Activated T-cell treated with anti-CD3 and anti-CD28 coated beads, Interleukin-2, amount 50 U/mL, for 24 hours (primary cell): ENCODE results near the gene ASCC2.
"Not testable (repeated sequence)": the region's sequence is repeated elsewhere in the genome, so short reads cannot be mapped to it uniquely, and the experiment has no call there.

Experiments
- DNase-seq: peaks from one replicate; pipeline ENCODE4 v3.0.0-alpha.2; 2020
- H3K27ac Mint-ChIP-seq: 2 replicates; pipeline ENCODE4 v1.8.0; 2020; ENCODE audit warnings: mild to moderate bottlenecking, mixed read lengths
- H3K27me3 Mint-ChIP-seq: 2 replicates; pipeline ENCODE4 v1.8.0; 2020; ENCODE audit warnings: mixed read lengths
- H3K36me3 Mint-ChIP-seq: 2 replicates; pipeline ENCODE4 v1.8.0; 2020; ENCODE audit warnings: low read depth, mixed read lengths
- H3K4me1 Mint-ChIP-seq: 2 replicates; pipeline ENCODE4 v1.8.0; 2020; ENCODE audit warnings: low read depth, mixed read lengths
- H3K4me3 Mint-ChIP-seq: 2 replicates; pipeline ENCODE4 v1.8.0; 2020; ENCODE audit warnings: mild to moderate bottlenecking, moderate library complexity, mixed read lengths
- H3K9me3 Mint-ChIP-seq: 2 replicates; pipeline ENCODE4 v1.8.0; 2020; ENCODE audit warnings: mixed read lengths

ASCC2 gene

GRCh38 chr22:29838599-29838956 is 504 bp upstream of the ASCC2 start:
- DNase-seq, result no peak
- Mint-ChIP-seq H3K9me3 (no peaks in the 10 kb centered on the region), H3K4me1 (peaks cover 37% of the 10 kb centered on the region), H3K36me3 (peaks cover 26% of the 10 kb centered on the region), H3K4me3 (peak overlapping the region; percentile 87), H3K27me3 (no peaks in the 10 kb centered on the region), H3K27ac (peak overlapping the region; percentile 95)

GRCh38 chr22:29836791-29837370 is 1.2 kb downstream of the ASCC2 start:
- Mint-ChIP-seq H3K27ac (peak overlapping the region; percentile 77), H3K4me3 (peak overlapping the region; percentile 87), H3K4me1 (peaks cover 39% of the 10 kb centered on the region), H3K36me3 (peaks cover 43% of the 10 kb centered on the region)
- H3K27me3 Mint-ChIP-seq, H3K9me3 Mint-ChIP-seq, DNase-seq: not testable (repeated sequence)

- no peak overlapping the region for H3K4me3 Mint-ChIP-seq
- H3K36me3 Mint-ChIP-seq, result peaks cover 71% of the 10 kb centered on the region
- H3K27me3 Mint-ChIP-seq, result no peaks in the 10 kb centered on the region
- peaks cover 45% of the 10 kb centered on the region for H3K4me1 Mint-ChIP-seq
- no peak for DNase-seq
- no peak overlapping the region for H3K27ac Mint-ChIP-seq
- no peaks in the 10 kb centered on the region for H3K9me3 Mint-ChIP-seq
Observed at GRCh38 chr22:29834046-29834445, 4.0 kb downstream of the ASCC2 start.

GRCh38 chr22:29833392-29833965 is 4.6 kb downstream of the ASCC2 start:
- DNase-seq, result no peak
- Mint-ChIP-seq H3K27ac (no peak overlapping the region), H3K4me3 (no peak overlapping the region), H3K27me3 (no peaks in the 10 kb centered on the region), H3K9me3 (no peaks in the 10 kb centered on the region), H3K4me1 (peaks cover 39% of the 10 kb centered on the region), H3K36me3 (peaks cover 75% of the 10 kb centered on the region)

- H3K27me3 Mint-ChIP-seq, result no peaks in the 10 kb centered on the region
- DNase-seq, result no peak
- H3K36me3 Mint-ChIP-seq, result peaks cover 83% of the 10 kb centered on the region
- no peak overlapping the region for H3K4me3 Mint-ChIP-seq
- H3K4me1 Mint-ChIP-seq, result peaks cover 28% of the 10 kb centered on the region
- H3K9me3 Mint-ChIP-seq, result no peaks in the 10 kb centered on the region
- H3K27ac Mint-ChIP-seq, result no peak overlapping the region
Observed at GRCh38 chr22:29831958-29832357, 6.1 kb downstream of the ASCC2 start.

- Mint-ChIP-seq H3K4me1 (peaks cover 22% of the 10 kb centered on the region), H3K27me3 (no peaks in the 10 kb centered on the region), H3K27ac (no peak overlapping the region), H3K36me3 (peaks cover 86% of the 10 kb centered on the region), H3K9me3 (no peaks in the 10 kb centered on the region), H3K4me3 (no peak overlapping the region)
- no peak for DNase-seq
Observed at GRCh38 chr22:29831186-29831921, 6.7 kb downstream of the ASCC2 start.

- H3K36me3 Mint-ChIP-seq, result peaks cover 85% of the 10 kb centered on the region
- peak overlapping the region; percentile 11 for H3K27ac Mint-ChIP-seq
- H3K4me3 Mint-ChIP-seq, result no peak overlapping the region
- no peaks in the 10 kb centered on the region for H3K9me3 Mint-ChIP-seq
- DNase-seq, result no peak
- peaks cover 16% of the 10 kb centered on the region for H3K4me1 Mint-ChIP-seq
- no peaks in the 10 kb centered on the region for H3K27me3 Mint-ChIP-seq
Observed at GRCh38 chr22:29830585-29830984, 7.5 kb downstream of the ASCC2 start.

- H3K9me3 Mint-ChIP-seq, H3K4me3 Mint-ChIP-seq, H3K27me3 Mint-ChIP-seq, DNase-seq: not testable (repeated sequence)
- Mint-ChIP-seq H3K36me3 (peaks cover 88% of the 10 kb centered on the region), H3K27ac (peak overlapping the region; percentile 27), H3K4me1 (peaks cover 12% of the 10 kb centered on the region)
Observed at GRCh38 chr22:29827726-29828125, 10.3 kb downstream of the ASCC2 start.

- H3K36me3 Mint-ChIP-seq, result peaks cover 88% of the 10 kb centered on the region
- no peak for DNase-seq
- no peak overlapping the region for H3K27ac Mint-ChIP-seq
Observed at GRCh38 chr22:29827091-29827490, 11.0 kb downstream of the ASCC2 start.

GRCh38 chr22:29825578-29825977 is 12.5 kb downstream of the ASCC2 start:
- Mint-ChIP-seq H3K36me3 (peaks cover 88% of the 10 kb centered on the region), H3K27ac (peak overlapping the region; percentile 41), H3K9me3 (no peaks in the 10 kb centered on the region), H3K27me3 (no peaks in the 10 kb centered on the region), H3K4me3 (no peak overlapping the region), H3K4me1 (peaks cover 16% of the 10 kb centered on the region)
- DNase-seq, result no peak

More at GRCh38 chr22:29827091-29827490, 11.0 kb downstream of the ASCC2 start:
- Mint-ChIP-seq H3K4me1 (peaks cover 11% of the 10 kb centered on the region), H3K9me3 (no peaks in the 10 kb centered on the region), H3K4me3 (no peak overlapping the region), H3K27me3 (no peaks in the 10 kb centered on the region)

GRCh38 chr22:29824677-29825076 is 13.4 kb downstream of the ASCC2 start:
- no peaks in the 10 kb centered on the region for H3K9me3 Mint-ChIP-seq
- H3K27ac Mint-ChIP-seq, result no peak overlapping the region
- H3K36me3 Mint-ChIP-seq, result peaks cover 88% of the 10 kb centered on the region
- peaks cover 14% of the 10 kb centered on the region for H3K4me1 Mint-ChIP-seq
- no peaks in the 10 kb centered on the region for H3K27me3 Mint-ChIP-seq
- DNase-seq, result no peak
- no peak overlapping the region for H3K4me3 Mint-ChIP-seq

- H3K9me3 Mint-ChIP-seq, result no peaks in the 10 kb centered on the region
- no peak overlapping the region for H3K4me3 Mint-ChIP-seq
- peak overlapping the region; percentile 83 for H3K27ac Mint-ChIP-seq
- peaks cover 85% of the 10 kb centered on the region for H3K36me3 Mint-ChIP-seq
- H3K27me3 Mint-ChIP-seq, result no peaks in the 10 kb centered on the region
- H3K4me1 Mint-ChIP-seq, result peaks cover 14% of the 10 kb centered on the region
- DNase-seq, result no peak
Observed at GRCh38 chr22:29821291-29822016, 16.6 kb downstream of the ASCC2 start.

GRCh38 chr22:29820961-29821290 is 17.1 kb downstream of the ASCC2 start:
- H3K27me3 Mint-ChIP-seq, result no peaks in the 10 kb centered on the region

GRCh38 chr22:29819501-29819900 is 18.6 kb downstream of the ASCC2 start:
- Mint-ChIP-seq H3K4me3 (no peak overlapping the region), H3K27ac (no peak overlapping the region), H3K9me3 (no peaks in the 10 kb centered on the region), H3K4me1 (peaks cover 14% of the 10 kb centered on the region), H3K27me3 (no peaks in the 10 kb centered on the region), H3K36me3 (peaks cover 90% of the 10 kb centered on the region)
- DNase-seq, result no peak

More at GRCh38 chr22:29820961-29821290, 17.1 kb downstream of the ASCC2 start:
- peaks cover 14% of the 10 kb centered on the region for H3K4me1 Mint-ChIP-seq
- H3K27ac Mint-ChIP-seq, result peak overlapping the region; percentile 83
- peaks cover 90% of the 10 kb centered on the region for H3K36me3 Mint-ChIP-seq
- H3K4me3 Mint-ChIP-seq, result no peak overlapping the region
- H3K9me3 Mint-ChIP-seq, result no peaks in the 10 kb centered on the region
- DNase-seq, result no peak

GRCh38 chr22:29817724-29818123 is 20.4 kb downstream of the ASCC2 start:
- no peaks in the 10 kb centered on the region for H3K9me3 Mint-ChIP-seq
- no peaks in the 10 kb centered on the region for H3K27me3 Mint-ChIP-seq
- H3K4me1 Mint-ChIP-seq, result peaks cover 14% of the 10 kb centered on the region
- no peak overlapping the region for H3K4me3 Mint-ChIP-seq
- H3K36me3 Mint-ChIP-seq, result peaks cover 93% of the 10 kb centered on the region
- peak overlapping the region; percentile 28 for H3K27ac Mint-ChIP-seq
- no peak for DNase-seq
